GM19438 (cell line): ENCODE data around the gene RNF13.
"Not testable (repeated sequence)": the region's sequence is repeated elsewhere in the genome, so short reads cannot be mapped to it uniquely, and the experiment has no call there.

Experiments
- ATAC-seq: cut with Tn5 transposase; IDR thresholded peaks from one replicate; pipeline ENCODE4 v1.9.1; 2021; ENCODE audit warnings: low read depth; ENCODE audit not compliant: unreplicated experiment

The RNF13 gene

DNA sequence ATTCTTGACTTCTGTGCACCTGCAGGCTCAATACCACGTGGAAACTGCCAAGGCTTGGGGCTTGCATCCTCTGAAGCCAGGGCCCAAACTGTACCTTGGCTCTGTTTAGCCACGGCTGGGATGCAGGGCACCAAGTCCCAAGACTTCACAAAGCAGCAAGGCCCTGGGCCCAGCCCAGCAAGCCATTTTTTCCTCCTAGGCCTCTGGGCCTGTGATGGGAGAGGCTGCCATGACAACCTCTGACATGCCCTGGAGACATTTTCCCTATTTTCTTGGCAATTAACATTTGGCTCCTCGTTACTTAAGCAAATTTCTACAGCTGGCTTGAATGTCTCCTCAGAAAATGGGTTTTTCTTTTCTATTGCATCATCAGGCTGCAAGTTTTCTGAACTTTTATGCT is 25.5 kb downstream of the RNF13 start:
- not testable (repeated sequence) for ATAC-seq

DNA sequence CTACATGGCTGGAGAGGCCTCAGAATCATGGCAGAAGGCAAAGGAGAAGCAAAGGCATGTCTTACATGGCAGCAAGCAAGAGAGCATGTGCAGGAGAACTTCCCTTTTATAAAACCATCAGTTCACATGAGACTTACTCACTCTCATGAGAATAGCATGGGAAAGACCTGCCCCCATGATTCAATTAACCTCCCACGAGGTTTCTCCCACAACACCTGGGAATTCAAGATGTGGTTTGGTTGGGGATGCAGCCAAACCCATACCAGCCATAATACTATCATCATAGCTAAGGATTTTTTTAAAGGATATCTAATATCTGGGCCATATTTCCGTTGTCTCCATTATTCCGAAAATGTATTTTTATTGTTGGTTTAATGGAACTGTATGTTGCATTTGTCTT is 26.5 kb downstream of the RNF13 start:
- not testable (repeated sequence) for ATAC-seq

DNA sequence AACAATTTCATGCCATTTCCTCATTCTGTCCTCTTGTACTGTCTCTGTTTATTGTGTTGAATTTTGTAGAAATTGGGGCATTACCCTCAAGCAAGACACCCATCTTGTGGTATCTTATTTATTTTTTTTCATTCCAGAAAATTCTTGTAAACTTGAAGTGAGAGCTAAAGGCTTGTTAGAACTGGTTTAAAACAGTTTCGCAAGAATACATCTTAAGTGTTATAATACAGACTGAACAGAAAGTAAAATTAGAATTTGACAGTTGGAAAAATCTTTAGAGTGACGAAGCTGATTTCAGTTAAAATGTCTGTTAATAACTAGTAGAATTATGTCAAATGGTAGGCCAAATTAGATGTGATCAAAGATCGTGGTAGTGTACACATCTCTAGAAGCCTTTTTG is 26.9 kb downstream of the RNF13 start:
- ATAC-seq = no peak

DNA sequence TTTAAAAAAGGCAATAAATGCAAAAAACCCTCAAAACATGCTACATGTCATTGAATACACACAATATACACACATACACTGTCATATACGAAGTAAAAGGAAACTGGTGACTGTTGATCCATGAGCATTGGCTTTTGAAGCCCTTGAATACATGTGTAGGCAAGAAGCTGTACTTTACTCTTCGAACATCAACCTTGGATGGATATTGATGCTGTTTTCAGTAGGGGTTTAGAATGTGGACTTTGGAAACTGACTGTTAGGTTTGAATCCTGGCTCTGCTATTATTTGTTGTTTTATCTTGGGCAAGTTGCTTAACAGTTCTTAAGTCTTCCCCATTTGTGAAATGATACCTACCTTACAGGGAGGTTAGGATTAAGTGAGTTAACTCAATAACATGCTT is 30.5 kb downstream of the RNF13 start:
- ATAC-seq = no peak

DNA sequence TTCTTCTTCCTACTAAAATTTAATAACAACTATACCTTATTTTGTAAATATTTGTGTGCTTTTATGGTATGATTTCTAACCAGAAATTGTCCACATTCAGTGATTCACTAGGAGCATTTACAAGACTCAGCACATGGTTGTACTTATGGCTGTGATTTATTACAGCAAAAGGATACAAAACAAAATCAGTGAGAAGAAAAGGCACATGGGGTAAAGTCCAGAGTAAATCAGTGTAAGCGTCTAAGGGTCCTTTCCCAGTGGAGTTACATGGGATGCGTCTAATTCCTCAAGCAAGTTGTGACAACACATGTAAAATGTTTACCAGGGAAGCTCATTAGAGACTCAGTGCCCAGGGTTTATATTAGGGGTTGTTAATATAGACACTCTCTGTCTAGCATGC is 31.1 kb downstream of the RNF13 start:
- no peak for ATAC-seq

DNA sequence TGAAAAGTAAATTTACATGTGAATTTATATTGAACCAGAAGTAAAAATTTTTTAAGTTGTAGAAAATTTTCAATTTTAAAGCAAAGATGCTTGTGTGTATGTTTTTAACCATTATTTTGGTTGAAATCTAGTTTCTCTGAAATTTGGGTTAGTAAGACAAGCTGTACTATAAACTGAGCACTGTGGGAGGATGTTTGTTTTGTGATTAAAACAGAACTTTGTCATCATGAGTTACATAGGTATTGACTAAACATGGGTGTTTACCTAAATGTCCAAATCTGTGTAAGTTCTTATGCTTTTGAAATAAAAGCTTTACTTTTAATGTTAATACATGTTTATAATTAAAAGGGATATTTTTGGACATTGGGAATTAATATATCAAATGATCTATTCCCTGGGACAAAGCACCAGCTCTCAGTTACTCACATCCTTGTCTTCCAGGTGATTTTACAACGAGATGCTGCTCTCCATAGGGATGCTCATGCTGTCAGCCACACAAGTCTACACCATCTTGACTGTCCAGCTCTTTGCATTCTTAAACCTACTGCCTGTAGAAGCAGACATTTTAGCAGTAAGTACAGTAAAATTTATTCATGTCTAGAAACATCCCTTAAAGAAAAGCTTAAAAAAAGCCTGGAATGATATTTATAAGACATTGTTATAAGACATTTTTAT is 32.7 kb downstream of the RNF13 start:
- ATAC-seq = no peak

DNA sequence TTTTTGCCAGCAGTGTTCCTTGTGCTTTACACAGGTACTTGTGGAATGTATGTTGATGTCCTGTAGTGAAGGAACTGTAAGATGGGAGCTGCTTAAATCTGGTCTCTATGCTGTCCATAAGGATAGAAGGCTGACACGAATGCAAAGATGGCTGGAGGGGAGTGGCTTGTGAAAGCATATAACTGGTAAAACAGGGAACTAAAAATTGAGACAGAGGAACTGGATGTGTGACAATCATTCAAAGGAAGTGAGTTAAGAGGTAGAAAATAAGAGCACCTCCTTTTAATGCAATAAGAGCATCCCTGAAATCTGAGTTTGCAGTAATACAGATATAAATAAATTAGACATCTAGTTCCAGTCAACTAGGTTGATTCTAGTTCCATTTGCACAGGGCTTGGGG is 35.2 kb downstream of the RNF13 start:
- no peak for ATAC-seq

DNA sequence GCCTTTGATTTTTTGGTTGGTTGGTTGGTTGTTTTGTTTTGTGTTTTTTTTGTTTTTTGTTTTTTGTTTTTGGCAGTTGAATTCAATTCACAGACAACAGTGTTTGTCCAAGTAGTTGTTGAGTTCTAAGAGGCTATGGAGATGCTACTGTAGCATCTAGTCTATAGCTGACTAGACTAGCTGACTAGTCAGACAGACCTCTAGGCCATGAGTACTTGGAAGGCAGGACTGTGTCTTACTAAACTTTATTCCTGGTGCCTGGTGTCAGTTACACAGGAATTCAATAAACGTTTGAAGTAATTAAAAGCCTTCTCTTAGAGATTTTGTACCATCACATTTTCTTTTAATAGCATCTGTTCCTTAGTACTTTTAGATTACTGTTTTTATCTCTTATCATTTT is 35.7 kb downstream of the RNF13 start:
- ATAC-seq = no peak

DNA sequence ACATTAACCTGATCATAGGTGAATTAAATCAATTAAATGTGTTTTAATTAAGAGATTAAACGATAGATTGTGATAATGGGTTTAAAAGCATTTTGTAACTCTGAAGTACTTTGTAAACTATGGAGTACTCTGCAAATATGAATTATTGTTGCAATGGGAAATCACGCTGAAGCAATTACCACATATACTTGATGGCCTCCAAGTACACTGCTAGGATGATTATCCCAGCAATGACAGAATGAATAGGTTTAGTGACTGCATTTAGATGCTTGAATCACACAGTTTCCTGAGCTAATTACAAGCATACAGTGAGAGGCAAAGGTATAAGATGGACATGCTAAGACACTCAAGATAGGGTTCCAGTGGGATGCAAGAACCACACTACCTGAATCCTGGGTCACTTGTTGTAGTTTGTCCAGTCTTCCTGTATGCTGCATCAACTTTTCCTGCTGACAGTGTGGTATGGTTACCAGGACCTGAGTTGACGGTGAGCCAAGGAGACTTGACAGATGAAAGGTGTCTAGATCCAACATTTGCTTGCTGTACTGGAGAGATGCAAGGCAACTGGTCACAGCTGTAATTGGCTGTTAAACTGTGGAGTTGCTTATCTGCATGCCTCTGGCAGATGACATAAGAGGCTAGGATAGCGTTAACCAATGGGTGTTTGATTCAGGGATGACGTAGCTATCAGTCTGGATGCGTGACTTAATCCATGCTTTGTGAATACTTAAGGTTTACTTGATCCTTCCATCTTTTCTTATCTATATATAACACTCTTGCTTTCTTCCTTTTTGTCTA is 38.0 kb downstream of the RNF13 start:
- ATAC-seq = no peak

DNA sequence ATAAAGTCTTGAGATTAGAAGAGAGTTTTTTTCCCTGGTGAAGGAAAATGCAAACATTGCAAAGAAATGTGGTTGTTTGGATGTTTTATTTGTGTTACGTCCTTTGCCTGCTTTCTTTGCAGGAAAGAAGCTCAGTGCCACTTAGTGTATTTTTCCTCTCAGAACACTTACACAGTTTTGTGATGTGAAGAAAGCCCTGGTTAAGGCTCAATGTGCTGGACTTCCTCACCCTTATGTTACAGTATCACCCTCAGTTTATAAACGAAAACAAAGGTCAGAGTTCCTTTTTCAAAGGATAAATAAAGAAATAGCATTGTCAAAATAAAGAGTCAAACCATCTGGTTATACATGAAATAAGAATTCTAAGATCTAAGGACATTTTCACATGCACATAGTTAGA is 45.9 kb downstream of the RNF13 start:
- ATAC-seq = no peak

DNA sequence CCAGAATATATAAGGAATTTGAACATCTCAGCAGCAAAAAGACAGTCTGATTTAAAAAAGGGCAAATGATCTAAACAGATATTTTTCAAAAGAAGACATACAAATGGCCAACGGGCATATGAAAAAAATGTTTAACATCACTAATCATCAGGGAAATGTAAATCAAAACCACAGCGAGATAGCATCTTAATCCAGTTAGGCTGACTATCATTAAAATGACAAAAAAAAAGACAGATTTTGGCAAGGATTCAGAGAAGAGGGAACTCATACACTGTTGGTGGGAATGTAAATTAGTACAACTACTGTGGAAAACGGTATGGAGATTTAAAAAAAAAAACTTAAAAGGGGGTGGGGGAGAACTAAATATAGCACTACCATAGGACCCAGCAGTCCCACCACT is 47.9 kb downstream of the RNF13 start:
- no peak for ATAC-seq

DNA sequence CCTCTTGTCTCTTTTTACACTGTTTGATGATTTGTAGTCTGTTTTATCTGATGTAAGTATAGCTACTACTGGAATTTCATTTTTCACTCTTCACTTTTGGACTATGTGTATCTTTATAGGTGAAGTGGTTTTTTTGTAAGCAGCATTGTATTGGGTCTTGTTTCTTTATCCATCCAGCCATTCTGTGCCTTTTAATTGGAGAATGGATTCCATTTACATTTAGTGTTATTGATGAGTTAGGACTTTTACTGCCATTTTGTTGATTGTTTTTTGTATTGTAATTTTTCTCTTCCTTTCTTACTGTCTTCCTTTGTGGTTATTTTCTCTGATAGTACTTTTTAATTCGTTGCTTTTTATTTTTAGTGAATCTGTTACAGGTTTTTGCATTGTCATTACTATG is 54.5 kb downstream of the RNF13 start:
- ATAC-seq = no peak

DNA sequence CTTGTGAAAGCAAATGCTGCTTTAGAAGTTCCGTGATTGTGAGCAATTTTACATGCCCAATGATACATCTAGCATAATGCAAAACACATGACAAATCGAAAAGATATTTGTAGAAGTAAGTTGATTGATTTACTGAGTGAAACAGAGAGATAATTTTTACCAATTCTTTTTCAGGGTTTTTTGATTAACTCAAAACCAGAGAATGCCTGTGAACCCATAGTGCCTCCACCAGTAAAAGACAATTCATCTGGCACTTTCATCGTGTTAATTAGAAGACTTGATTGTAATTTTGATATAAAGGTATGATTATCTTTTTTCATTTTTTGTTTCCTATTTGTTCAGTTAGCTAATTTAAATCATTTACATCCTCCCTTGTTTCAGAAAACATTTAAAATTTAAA is 58.8 kb downstream of the RNF13 start:
- ATAC-seq = no peak

DNA sequence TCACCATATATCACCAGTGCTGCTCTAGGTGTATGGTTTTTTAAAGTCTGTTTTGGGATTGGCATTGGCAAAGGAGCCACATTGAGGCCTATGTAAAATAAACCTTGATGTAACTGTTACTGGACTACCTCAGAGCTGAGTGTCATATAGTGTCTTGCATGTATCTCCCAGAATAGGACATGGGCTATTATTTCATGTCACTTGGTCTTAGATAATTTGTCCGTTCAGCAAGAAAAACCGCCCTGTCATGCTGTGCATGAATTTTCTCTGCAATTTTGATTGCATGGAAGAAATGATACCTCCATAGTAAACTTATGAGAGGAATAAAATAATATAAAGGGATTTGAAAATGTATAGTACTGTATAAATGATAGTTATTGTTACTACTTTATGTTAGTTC is 59.6 kb downstream of the RNF13 start:
- no peak for ATAC-seq

DNA sequence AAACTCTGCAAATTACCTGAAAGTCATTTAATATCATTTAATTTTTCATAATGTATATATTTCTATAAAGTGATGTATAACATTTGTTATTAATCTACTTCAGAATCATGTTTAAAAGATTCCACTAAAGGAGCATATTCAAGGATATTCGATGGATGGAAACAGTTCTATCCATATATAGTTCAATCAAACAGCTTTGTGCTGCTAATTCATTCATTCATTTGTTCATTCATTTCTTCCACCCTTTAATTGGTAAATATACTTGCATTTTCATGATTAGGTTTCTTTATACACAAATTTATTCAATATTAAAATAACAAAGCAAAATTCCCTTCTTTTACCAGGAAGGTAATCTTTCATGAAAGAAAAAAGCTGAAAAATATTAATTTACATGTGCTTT is 64.7 kb downstream of the RNF13 start:
- no peak for ATAC-seq

DNA sequence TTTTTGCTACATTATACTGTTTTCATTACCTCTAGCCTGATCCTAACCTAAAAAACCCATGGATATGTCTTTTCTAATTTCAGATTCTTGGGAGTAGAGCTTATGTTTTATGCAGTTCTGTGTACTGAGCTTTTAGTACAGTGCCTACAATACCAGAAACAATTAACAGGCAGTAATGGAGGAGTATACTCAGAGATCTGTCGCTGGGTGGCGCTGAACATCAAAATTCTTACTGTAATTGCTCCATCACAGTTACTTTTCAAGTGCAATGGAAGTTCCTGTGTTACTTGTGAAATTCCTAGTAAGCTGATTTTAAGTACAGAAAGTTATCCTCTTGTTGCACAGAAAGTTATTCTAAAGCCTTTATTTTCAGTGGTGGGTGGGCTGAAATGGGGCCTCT is 66.9 kb downstream of the RNF13 start:
- ATAC-seq = no peak

DNA sequence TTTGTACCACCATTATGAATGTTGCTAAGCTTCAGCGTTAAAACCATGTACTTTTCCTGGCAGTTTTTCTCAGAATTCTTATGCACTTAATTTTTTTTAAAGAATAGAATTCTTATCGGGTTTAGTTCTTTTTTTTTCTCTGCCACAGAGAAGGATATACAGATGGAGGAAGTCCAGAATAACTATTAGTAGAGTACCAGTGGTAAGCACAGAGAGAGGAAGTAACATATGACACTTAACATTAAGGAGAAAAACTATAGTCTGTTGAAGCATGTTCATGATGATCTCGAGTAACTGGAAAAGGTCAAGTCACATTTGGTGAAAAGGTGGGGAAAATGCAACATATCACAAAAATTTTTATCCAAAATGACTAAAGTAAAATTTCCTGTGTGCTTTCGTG is 68.9 kb downstream of the RNF13 start:
- no peak for ATAC-seq

DNA sequence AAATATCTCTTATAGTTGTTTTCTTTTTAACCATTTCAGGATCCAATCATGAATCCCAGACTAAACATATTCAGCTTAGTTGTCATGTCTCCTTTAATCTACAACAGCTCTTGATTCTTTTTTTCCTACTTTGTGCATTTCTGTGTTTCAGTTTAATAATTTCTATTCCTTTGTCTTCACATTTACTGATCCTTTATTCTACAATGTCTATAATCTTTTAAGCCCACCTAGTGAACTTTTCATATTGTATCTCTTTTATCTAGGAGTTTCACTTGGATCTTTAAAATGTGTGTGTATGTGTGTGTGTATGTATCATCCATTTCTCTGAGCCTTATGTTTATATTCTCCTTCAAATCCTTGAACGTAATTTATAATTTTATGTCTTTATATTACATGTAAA is 70.1 kb downstream of the RNF13 start:
- ATAC-seq = no peak

DNA sequence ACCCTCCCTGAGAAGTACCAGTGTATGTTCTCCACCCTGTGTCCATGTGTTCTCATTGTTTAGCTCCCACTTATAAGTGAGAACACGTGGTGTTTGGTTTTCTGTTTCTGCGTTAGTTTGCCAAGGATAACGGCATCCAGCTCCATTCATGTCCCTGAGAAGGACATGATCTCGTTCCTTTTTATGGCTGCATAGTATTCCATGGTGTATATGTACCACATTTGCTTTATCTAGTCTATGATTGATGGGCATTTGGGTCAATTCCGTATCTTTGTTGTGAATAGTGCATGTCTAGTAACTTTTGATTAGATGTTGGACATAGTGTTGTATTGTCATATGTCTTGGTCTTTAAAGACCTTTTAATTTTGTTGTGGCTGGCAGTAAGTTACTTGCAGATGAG is 70.8 kb downstream of the RNF13 start:
- not testable (repeated sequence) for ATAC-seq

DNA sequence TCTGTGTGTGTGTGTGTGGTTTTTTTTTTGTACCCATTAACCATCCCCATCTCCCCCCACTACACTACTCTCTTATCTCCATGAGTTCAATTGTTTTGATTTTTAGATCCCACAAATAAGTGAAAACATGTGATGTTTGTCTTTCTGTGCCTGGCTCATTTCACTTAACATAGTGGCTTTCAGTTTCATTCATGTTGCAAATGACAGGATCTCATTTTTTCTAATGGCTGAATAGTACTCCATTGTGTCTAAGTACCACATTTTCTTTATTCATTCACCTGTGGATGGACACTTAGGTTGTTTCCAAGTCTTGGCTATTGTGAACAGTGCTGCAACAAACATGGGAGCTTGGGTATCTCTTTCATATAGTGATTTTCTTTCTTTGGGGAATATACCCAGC is 71.8 kb downstream of the RNF13 start:
- ATAC-seq = not testable (repeated sequence)

DNA sequence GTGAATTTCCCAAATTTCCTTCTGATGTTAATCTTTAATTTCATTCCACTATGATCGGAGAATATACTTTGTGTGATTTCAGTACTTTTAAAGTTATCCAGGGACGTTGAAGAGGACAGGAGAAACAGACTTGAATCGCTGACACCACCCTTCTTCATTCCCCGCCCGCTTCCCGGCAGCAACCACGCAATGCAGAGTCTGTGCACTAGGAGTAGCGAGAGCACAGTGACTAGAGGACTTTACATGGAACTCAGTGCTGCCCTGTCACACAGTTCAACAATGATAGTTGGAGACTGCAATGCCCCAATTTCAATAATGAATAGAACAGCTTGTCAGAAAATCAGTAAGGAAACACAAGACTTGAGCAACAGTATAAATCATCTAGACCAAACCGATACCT is 73.9 kb downstream of the RNF13 start:
- no peak for ATAC-seq

DNA sequence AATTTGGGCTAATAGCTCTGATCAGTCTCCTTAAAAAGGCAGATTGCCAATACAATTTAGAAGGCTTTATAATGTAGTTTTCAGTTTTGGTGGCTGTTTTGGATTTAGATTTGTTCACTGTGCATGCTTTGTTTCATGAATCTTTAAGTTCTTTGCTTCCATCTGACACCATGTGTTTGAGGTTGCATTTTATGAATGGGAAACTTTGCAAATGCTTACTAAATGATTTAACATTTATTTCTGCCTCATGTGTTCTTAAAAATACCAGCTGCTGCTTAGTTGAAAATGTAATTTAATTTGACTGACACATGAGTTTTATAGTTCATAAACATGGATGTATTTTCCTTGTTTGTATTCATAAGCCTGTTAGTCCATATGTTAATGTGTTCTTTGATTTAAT is 78.6 kb downstream of the RNF13 start:
- no peak for ATAC-seq
